ENCODE measurements around the gene DGUOK.
A peak's percentile ranks its signal among the peaks of the same experiment; 100 is the strongest.

Gene DGUOK

DNA sequence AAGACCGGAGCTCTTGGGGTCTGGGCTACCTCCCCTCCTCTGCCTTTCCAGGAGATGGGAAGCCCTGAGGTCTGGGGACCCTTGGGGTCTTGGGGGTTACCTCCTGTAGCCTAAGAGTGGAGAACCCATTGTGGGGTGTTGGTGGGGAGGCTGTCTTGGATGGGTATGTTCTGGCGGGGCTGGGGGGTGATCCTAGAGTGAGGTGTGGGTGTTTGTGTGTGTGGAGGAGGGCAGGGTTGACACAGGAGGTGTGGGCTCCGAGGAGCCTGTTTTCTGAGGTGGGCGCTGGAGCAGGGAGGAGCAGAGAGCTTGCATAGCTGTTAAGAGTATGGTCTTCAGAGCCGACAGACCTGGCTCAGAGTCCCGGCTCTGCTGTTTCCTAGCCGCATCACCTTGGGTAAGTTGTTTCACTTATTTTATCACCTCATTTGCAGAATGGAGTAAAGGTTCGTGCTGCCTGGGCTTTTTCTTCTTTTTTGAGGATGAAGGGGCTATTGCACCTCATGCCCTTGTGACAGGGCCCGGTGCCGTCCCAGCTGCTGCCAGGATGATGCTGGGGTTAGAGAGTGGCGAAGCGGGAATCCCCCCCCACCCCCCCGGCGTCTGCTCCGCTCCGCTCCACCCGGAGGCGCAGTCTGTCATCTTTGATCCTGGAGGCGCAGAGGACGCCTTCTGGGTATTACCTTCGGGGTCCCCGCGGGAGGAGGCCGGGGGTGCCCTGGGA lies 75.3 kb downstream of the DGUOK start:
- no peak for DNase-seq

DNA sequence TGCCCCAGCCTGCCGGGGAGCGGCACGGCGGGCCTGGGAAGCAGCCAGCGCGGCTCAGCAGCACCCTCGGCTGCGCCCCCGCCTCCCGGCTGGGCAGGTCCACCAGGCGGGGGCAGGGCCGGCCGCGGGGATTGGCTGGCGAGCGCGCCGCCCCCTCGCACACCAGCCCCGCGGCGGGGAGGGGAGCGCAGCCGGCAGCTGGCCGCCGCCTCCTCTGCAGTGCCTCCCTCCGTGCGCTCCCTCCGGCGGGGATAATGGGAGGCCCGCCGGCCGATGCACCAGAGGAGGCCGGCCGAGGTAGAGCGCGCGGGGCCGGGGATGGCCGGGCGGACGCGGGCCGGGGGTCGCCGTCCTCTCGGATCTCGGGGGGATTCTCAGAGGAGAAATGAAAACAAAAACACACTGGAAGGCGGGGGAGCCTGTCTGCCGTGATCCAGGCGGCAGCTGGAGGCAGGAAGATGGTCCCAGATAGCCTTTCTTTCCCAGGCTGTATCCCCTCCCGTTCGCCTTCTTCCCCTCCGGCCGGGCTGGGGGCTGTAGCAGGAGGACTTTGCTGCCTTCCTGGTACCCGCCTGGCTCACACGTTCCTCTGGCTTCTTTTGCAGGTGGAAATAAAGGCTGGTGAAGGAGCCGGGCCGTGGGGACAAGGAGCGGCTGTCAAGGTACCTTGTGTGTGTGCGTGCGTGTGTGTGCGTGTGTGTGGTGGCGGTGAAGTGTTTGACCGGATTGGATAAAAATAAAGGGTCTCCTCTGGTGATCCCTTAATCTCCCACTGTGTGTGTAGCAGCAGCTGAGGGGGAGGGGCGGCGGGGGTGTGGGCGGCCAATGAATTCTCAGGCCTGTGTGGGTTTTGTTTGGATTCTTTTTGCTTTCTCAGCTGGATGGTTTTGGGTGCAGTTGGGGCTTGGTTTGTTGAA lies 76.1 kb downstream of the DGUOK start:
- DNase-seq, result peak; percentile 81

DNA sequence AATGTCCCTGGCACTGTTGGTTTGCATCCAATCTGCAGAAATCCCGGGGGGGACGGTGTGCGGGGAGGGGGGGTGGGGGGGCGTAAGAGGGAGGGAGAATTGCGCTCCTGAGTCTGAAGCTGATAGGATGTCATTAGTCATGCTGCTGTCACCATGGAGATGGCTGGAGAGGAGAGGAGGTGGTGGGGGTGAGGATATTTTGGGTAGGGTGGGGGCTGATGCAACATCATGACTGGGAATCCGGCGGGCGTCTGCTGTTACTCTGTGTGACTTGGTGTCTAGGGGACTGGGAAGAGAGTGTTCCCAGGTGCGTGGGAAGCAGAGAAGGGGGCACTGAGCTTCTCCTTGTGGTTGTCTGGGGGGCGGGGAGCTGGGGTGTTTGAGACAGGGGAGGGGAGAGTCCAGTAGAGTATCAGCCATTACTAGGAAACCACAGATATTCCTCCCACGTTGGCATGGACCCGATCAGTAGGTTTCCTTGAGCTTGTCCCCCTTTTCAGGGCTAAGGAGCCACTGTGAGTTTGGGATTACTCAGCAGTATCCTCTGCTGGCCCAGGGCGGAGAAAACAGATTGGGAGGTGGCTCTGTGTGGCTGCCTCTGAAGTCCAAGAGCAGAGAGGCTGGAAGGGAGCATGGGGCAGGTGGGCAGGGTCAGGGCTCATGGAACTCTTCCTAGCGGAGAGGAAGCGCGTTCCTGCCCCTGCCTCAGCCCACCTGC lies 77.0 kb downstream of the DGUOK start:
- DNase-seq, result no peak

DNA sequence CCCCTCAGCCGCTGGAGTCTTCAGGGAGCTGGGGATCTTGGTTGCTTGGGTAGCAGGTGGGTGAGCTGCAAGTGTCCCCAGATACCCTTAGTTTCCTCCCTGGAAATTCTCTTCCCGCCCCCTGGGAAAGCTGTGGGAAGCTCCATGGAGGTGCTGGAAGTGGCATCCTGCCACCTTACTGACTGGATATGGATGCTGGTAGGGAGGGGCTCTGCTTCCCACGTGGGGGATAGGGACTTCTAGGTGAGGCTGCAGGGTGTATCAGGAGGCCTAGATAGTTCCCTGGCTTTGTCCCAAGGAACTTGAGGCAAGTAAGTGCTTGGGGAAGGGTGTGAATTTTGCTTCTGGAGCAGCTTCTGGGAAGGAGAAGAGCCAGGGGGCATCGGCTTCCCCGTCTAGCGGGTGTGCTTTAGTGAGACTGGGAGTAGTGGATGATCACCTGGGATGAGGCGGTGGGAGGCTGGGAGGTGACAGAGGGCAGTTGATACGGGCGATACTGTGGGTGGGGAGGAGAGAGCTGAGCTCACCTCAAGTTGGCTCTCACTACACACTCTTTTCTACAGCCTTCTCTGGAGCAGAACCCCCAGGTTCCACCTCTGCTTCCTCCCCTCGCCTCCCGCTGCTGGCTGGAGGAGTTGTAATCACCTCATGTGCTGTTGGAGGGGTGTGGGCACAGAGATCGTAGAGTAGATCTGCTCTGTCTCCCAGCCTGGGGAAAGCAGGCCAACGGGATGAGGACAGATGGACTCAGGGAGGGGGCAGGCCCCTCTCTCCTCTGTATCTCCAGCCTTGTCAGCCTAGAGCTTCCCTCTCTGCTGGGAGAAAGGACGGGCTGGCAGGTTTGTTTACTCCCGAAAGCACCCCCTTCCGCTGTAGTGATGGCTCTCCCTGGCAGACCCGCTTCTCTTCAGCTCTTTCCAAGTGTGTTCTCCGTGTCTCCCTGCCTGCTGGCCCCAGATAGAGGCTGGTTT lies 77.8 kb downstream of the DGUOK start:
- DNase-seq, result no peak

DNA sequence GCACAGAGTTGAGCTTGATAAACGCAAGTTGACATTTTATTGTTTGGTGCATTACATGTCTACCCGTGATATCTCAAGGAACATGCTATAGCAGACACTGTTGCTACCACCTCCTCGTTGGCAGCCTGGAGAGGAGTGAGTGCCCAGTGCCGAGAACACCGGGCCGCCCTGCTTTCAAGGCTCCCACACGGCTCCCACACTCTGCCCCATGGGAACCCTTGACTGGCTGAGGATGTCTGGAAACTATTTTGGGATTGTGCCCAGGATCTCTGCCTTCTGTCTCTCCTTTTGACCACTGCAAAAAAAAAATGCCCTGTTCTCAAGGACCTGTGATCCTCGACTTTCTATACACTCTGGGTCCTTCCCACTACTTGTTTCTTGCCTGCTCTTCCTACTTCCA lies 79.1 kb downstream of the DGUOK start:
- DNase-seq, result no peak

DNA sequence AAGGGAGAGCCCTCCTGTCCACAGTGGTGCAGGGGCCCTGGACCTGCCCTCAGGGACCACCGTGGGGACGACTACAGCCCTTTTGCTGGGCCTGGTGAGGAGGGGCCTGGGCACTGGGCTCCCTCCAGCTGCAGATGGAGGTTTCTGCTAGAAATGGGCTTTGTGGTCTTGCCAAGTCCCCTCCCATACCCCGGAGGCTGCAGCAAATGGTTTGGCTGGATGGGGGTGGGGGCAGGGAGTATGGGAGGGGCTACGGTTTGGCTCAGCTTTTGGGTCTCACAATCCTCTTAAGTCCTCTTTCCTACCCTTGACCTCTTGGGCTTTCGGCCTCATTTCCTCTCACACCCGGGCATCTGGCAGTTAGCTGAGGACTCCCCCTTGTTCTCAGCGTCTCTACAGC lies 79.8 kb downstream of the DGUOK start:
- no peak for DNase-seq

DNA sequence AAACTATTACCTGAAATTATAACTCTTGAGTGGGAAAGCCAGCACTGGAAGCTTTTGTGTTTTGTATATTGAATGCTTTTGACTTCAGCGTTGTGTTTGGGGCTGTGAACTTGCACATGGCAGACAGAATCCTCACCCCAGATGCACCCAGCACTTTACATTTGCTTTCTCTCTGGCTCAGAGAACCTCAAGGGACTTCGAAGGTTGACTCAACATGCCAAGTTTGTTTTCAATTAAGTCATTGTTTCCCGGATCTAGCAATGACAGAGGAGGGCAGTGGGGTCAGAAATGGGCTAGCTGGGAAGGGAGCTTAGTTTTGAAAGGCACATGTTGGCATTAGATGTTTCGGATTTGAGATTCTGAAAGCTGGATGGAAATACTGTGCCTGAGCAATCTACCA lies 80.4 kb downstream of the DGUOK start:
- DNase-seq, result no peak

DNA sequence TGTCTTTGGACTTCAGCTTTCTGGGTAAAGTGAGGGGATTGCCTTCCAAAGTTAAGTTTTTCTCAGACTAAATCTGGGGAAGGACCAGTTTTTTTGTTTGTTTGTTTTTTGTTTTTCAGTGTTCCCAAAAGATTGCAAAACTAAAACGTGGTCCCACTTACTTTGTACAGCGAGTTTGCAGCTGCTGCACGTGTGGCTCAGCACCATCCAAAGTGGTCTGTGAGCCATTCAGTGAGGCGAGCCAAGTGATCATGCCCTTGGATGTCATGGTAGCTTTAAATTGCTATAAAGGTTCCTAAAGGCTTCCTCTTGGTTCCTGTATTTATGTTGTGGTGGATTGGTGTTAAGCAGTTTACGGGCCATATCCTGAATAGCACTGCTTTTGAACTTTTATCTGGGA lies 81.0 kb downstream of the DGUOK start:
- DNase-seq, result no peak
